ENCODE data around the gene TPGS2.

Gene TPGS2

DNA sequence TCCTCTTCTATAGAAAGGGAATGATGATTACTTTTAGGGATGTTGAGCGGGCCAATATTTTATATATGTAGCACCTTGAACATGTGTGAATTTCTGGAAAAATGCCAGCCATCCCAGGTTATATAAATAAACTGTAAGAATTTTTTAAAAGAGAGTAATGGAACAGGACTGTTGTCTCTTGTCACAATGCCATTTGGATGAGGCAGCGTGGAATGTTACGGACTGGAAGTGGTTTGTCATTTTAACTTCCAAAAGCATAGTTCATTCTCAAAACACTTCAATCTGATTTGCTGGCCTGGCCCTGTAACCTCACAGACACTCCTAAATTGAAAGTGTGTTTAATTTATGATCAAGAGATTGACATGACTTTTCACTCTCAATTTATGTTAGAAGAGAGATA lies 70.8 kb downstream of the TPGS2 start:
- Histone ChIP-seq H3K9me2 (replicated peaks; ENCODE audit: low read depth, low read length) (no peaks in the 10 kb centered on the region), H3K79me2 (ENCODE audit: insufficient read depth, low read length) (no peaks in the 10 kb centered on the region), H2AFZ (ENCODE audit: low read length) (no peak overlapping the region), H3K9ac (ENCODE audit: low read depth, low read length, poor library complexity, severe bottlenecking) (no peak overlapping the region), H3K9me3 (ENCODE audit: insufficient read depth, low read depth, low read length) (no peaks in the 10 kb centered on the region), H3K4me2 (ENCODE audit: low read depth, low read length, poor library complexity, severe bottlenecking) (no peak overlapping the region), H3F3A (ENCODE audit: low read depth) (no peaks in the 10 kb centered on the region), H3K4me1 (ENCODE audit: insufficient read depth, low read length, poor library complexity, severe bottlenecking) (no peaks in the 10 kb centered on the region), H4K20me1 (ENCODE audit: insufficient read depth, low read length, poor library complexity, severe bottlenecking) (no peaks in the 10 kb centered on the region), H3K36me3 (ENCODE audit: insufficient read depth, low read length) (no peaks in the 10 kb centered on the region), H3K27me3 (ENCODE audit: insufficient read depth, low read length, poor library complexity, severe bottlenecking) (no peaks in the 10 kb centered on the region), H3K4me3 (ENCODE audit: low read length, poor library complexity, severe bottlenecking) (no peak overlapping the region)
- TF ChIP-seq EZH2phosphoT487 (IDR thresholded peaks at IDR 0.05; ENCODE audit: borderline replicate concordance) (no peak), CTCF (conservative IDR thresholded peaks at IDR 0.05; ENCODE audit: low read length) (no peak)

- H3K36me3 ChIP-seq (ENCODE audit: insufficient read depth, low read length), result no peaks in the 10 kb centered on the region
- H3F3A ChIP-seq (ENCODE audit: low read depth), result no peaks in the 10 kb centered on the region
- no peaks in the 10 kb centered on the region for H3K4me1 ChIP-seq (ENCODE audit: insufficient read depth, low read length, poor library complexity, severe bottlenecking)
- H3K4me3 ChIP-seq (ENCODE audit: low read length, poor library complexity, severe bottlenecking), result no peak overlapping the region
- H2AFZ ChIP-seq (ENCODE audit: low read length), result no peak overlapping the region
- H3K9me3 ChIP-seq (ENCODE audit: insufficient read depth, low read depth, low read length), result no peaks in the 10 kb centered on the region
- no peaks in the 10 kb centered on the region for H4K20me1 ChIP-seq (ENCODE audit: insufficient read depth, low read length, poor library complexity, severe bottlenecking)
- H3K4me2 ChIP-seq (ENCODE audit: low read depth, low read length, poor library complexity, severe bottlenecking), result no peak overlapping the region
- H3K9ac ChIP-seq (ENCODE audit: low read depth, low read length, poor library complexity, severe bottlenecking), result no peak overlapping the region
- TF ChIP-seq EZH2phosphoT487 (IDR thresholded peaks at IDR 0.05; ENCODE audit: borderline replicate concordance) (no peak), CTCF (conservative IDR thresholded peaks at IDR 0.05; ENCODE audit: low read length) (peak; percentile 72)
- H3K27me3 ChIP-seq (ENCODE audit: insufficient read depth, low read length, poor library complexity, severe bottlenecking), result no peaks in the 10 kb centered on the region
- H3K79me2 ChIP-seq (ENCODE audit: insufficient read depth, low read length), result no peaks in the 10 kb centered on the region
- H3K9me2 ChIP-seq (replicated peaks; ENCODE audit: low read depth, low read length), result no peaks in the 10 kb centered on the region
These were observed 71.7 kb downstream of the TPGS2 start for GRCh38 chr18:36757081-36757480.

- Histone ChIP-seq H3K9me3 (ENCODE audit: insufficient read depth, low read depth, low read length) (no peaks in the 10 kb centered on the region), H3K27me3 (ENCODE audit: insufficient read depth, low read length, poor library complexity, severe bottlenecking) (no peaks in the 10 kb centered on the region), H3K9ac (ENCODE audit: low read depth, low read length, poor library complexity, severe bottlenecking) (no peak overlapping the region), H3K9me2 (replicated peaks; ENCODE audit: low read depth, low read length) (no peaks in the 10 kb centered on the region), H3K4me2 (ENCODE audit: low read depth, low read length, poor library complexity, severe bottlenecking) (no peak overlapping the region), H3F3A (ENCODE audit: low read depth) (no peaks in the 10 kb centered on the region), H3K4me3 (ENCODE audit: low read length, poor library complexity, severe bottlenecking) (no peak overlapping the region), H3K4me1 (ENCODE audit: insufficient read depth, low read length, poor library complexity, severe bottlenecking) (no peaks in the 10 kb centered on the region), H4K20me1 (ENCODE audit: insufficient read depth, low read length, poor library complexity, severe bottlenecking) (no peaks in the 10 kb centered on the region), H3K36me3 (ENCODE audit: insufficient read depth, low read length) (no peaks in the 10 kb centered on the region), H2AFZ (ENCODE audit: low read length) (no peak overlapping the region), H3K79me2 (ENCODE audit: insufficient read depth, low read length) (no peaks in the 10 kb centered on the region)
- TF ChIP-seq EZH2phosphoT487 (IDR thresholded peaks at IDR 0.05; ENCODE audit: borderline replicate concordance) (no peak), CTCF (conservative IDR thresholded peaks at IDR 0.05; ENCODE audit: low read length) (no peak)
These were observed 72.6 kb downstream of the TPGS2 start for GRCh38 chr18:36756242-36756641.
